ENCODE results near the gene GRAMD4. TPM values are rescaled to one million over a fixed set of nuclear protein-coding genes. Genes with fewer than 3 reads are reported as not detected.
A peak's percentile ranks its signal among the peaks of the same experiment; 100 is the strongest.

GRAMD4 gene
- total RNA-seq, 1 donor from 2014 or later = 16.8 TPM

DNA sequence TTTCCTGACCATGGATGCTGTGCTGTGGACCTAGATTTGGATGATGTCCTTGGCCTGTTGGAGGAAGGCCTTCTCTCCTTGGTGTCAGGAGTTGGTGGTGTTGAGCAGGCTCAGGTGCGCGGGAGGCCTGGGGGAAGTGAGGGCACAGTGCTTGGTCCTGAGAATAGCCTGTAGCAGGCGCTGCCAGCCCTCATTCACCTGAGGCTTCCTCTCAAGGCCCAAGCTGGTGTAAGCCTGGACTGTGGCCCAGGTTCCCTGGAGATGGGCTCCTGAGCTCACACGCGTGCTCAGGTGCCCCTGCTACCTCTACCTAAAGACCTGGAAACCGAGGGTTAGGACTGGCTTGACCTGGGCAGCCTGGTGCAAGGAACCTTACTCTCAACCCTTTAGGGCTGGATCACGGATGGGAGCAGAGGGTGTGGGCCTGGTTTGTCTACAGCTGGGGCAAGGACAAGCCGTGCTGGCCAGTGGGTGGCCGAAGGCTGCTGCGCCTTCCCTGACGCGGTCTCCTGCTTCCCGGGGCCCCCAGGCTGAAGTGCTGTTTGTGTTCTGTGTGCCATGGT lies 7.8 kb upstream of the GRAMD4 start:
- TF ChIP-seq, protein P1, sequence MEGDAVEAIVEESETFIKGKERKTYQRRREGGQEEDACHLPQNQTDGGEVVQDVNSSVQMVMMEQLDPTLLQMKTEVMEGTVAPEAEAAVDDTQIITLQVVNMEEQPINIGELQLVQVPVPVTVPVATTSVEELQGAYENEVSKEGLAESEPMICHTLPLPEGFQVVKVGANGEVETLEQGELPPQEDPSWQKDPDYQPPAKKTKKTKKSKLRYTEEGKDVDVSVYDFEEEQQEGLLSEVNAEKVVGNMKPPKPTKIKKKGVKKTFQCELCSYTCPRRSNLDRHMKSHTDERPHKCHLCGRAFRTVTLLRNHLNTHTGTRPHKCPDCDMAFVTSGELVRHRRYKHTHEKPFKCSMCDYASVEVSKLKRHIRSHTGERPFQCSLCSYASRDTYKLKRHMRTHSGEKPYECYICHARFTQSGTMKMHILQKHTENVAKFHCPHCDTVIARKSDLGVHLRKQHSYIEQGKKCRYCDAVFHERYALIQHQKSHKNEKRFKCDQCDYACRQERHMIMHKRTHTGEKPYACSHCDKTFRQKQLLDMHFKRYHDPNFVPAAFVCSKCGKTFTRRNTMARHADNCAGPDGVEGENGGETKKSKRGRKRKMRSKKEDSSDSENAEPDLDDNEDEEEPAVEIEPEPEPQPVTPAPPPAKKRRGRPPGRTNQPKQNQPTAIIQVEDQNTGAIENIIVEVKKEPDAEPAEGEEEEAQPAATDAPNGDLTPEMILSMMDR (IDR thresholded peaks at IDR 0.05; ENCODE audit: insufficient read depth, low read length, severe bottlenecking) = no peak
- Histone ChIP-seq H3K4me3 (ENCODE audit: low read depth, low read length) (no peak overlapping the region), H3K36me3 (ENCODE audit: control insufficient read depth, insufficient read depth, low read length) (no peaks in the 10 kb centered on the region), H3K27me3 (ENCODE audit: control insufficient read depth, insufficient read depth, low read length) (no peaks in the 10 kb centered on the region)
- no peak for DNase-seq (ENCODE audit: low read depth)
- peak; percentile 77 for FAIRE-seq

DNA sequence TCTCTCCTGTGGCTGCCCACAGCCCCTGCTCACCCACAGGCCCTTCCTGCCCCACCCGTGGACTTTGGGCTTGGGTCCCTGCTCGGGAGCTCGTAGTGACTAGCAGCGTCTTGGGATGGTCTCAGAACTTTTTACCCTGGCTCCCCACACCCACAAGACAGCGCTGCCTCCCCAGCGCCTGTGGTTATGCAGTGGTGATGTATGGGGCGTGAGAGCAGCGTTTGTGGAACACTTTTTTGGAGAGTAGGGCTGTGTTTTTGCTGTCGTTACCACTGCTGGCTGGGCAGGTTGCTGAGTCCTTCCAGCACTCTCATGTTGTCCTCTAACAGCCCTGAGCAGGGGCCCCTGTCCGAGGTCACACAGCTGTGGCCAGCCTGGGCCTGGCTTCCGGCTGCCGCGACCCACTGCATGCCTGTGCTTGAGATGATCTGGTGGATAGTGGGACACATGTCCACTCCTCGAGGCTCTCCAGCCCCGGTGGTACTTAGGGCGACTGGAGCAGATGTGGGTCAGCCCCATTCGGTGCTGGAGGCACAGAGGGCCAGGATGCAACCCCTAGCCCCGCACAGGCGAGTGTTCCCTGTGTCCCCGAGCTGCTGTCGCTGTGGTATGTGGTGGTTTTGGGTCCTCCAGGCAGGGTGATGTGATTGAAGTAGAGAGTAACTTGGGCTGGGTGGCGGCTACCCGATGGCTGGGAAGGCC lies 7.1 kb upstream of the GRAMD4 start:
- no peak for DNase-seq (ENCODE audit: low read depth)
- H3K27me3 ChIP-seq (ENCODE audit: control insufficient read depth, insufficient read depth, low read length) = no peaks in the 10 kb centered on the region
- no peaks in the 10 kb centered on the region for H3K36me3 ChIP-seq (ENCODE audit: control insufficient read depth, insufficient read depth, low read length)
- TF ChIP-seq, protein P1 (IDR thresholded peaks at IDR 0.05; ENCODE audit: insufficient read depth, low read length, severe bottlenecking) = no peak
- H3K4me3 ChIP-seq (ENCODE audit: low read depth, low read length) = no peak overlapping the region
- FAIRE-seq = no peak

GRCh38 chr22:46613606-46614021 lies 6.6 kb upstream of the GRAMD4 start:
- no peak for FAIRE-seq
- Histone ChIP-seq H3K36me3 (ENCODE audit: control insufficient read depth, insufficient read depth, low read length) (no peaks in the 10 kb centered on the region), H3K27me3 (ENCODE audit: control insufficient read depth, insufficient read depth, low read length) (no peaks in the 10 kb centered on the region), H3K4me3 (ENCODE audit: low read depth, low read length) (no peak overlapping the region)
- no peak for DNase-seq (ENCODE audit: low read depth)
- TF ChIP-seq, protein P1 (IDR thresholded peaks at IDR 0.05; ENCODE audit: insufficient read depth, low read length, severe bottlenecking) = no peak

- H3K4me3 ChIP-seq (ENCODE audit: low read depth, low read length) = no peak overlapping the region
- DNase-seq (ENCODE audit: low read depth) (no peak), FAIRE-seq (peak; percentile 7)
- no peaks in the 10 kb centered on the region for H3K36me3 ChIP-seq (ENCODE audit: control insufficient read depth, insufficient read depth, low read length)
- no peaks in the 10 kb centered on the region for H3K27me3 ChIP-seq (ENCODE audit: control insufficient read depth, insufficient read depth, low read length)
- TF ChIP-seq, protein P1 (IDR thresholded peaks at IDR 0.05; ENCODE audit: insufficient read depth, low read length, severe bottlenecking) = no peak
Measured at GRCh38 chr22:46614025-46614931, 5.9 kb upstream of the GRAMD4 start.

GRCh38 chr22:46617207-46617985 lies 2.8 kb upstream of the GRAMD4 start:
- H3K27me3 ChIP-seq (ENCODE audit: control insufficient read depth, insufficient read depth, low read length) = no peaks in the 10 kb centered on the region
- H3K4me3 ChIP-seq (ENCODE audit: low read depth, low read length) = no peak overlapping the region
- DNase-seq (ENCODE audit: low read depth) = no peak
- TF ChIP-seq, protein P1 (IDR thresholded peaks at IDR 0.05; ENCODE audit: insufficient read depth, low read length, severe bottlenecking) = no peak
- H3K36me3 ChIP-seq (ENCODE audit: control insufficient read depth, insufficient read depth, low read length) = no peaks in the 10 kb centered on the region
- FAIRE-seq = peak; percentile 66

Measured in bronchial epithelial cell (primary cell).